Heart left ventricle (tissue), 16 donors: ENCODE results near the gene FA2H. TPM values are rescaled to one million over a fixed set of nuclear protein-coding genes. Genes with fewer than 3 reads are reported as not detected.

Source experiments
- ATAC-seq, 4 donors: fragments of 200-7000 bp; cut with Tn5 transposase; one replicate each; pipeline ENCODE4 v1.9.1; 2020 to 2022; ENCODE audit warnings: moderate library complexity in 4 of 4, mild to moderate bottlenecking in 3 of 4, moderate number of reproducible peaks in 1 of 4
- DNase-seq, 5 donors: peaks; one replicate each; pipeline ENCODE4 v3.0.0-alpha.2; 2020
- H3K27ac ChIP-seq, 12 donors: fragments of 200-600 bp; sonication (generic) in 4 of 12; one replicate each; pipeline versions ENCODE4 v1.5.0 to v1.8.0; 2016 to 2022; ENCODE audit warnings: mild to moderate bottlenecking in 2 of 12
- H3K27me3 ChIP-seq, 9 donors: fragments of 200-600 bp; sonication (generic) in 2 of 9; one replicate each; pipeline versions ENCODE4 v1.5.1 to v1.8.0; 2016 to 2022; ENCODE audit warnings: mild to moderate bottlenecking in 3 of 9
- H3K36me3 ChIP-seq, 9 donors: fragments of 200-600 bp; sonication (generic) in 2 of 9; one replicate each; pipeline versions ENCODE4 v1.5.0 to v1.8.0; 2018 to 2022; ENCODE audit warnings: mild to moderate bottlenecking in 2 of 9
- H3K4me1 ChIP-seq, 12 donors: fragments of 200-600 bp; sonication (generic) in 4 of 12; one replicate each; pipeline versions ENCODE4 v1.5.0 to v1.8.0; 2016 to 2022; ENCODE audit warnings: mild to moderate bottlenecking in 3 of 12
- H3K4me3 ChIP-seq, 12 donors: fragments of 200-600 bp; sonication (generic) in 4 of 12; one replicate each; pipeline versions ENCODE4 v1.5.0 to v1.8.0; 2017 to 2022; ENCODE audit warnings: mild to moderate bottlenecking in 9 of 12, moderate library complexity in 4 of 12
- H3K9me3 ChIP-seq, 12 donors: fragments of 200-600 bp; sonication (generic) in 4 of 12; one replicate each; pipeline versions ENCODE4 v1.5.0 to v1.8.0; 2016 to 2022; ENCODE audit warnings: mild to moderate bottlenecking in 1 of 12
- CTCF ChIP-seq, 12 donors: fragments of 200-600 bp; sonication (generic) in 4 of 12; IDR thresholded peaks; one replicate each; pipeline versions ENCODE4 v1.5.0 to v1.8.0; 2018 to 2022; ENCODE audit warnings: antibody characterized with exemption in 12 of 12, mild to moderate bottlenecking in 5 of 12
- POLR2A ChIP-seq, 2 donors: fragments of 450-650 bp; IDR thresholded peaks; one replicate each; pipeline ENCODE4 v1.6.1; 2017; ENCODE audit warnings: antibody characterized with exemption in 2 of 2, mild to moderate bottlenecking in 2 of 2, moderate library complexity in 2 of 2
- WGBS, 4 donors: extraction: QIAGEN DNeasy Blood & Tissue Kit in 2 of 4; methylation state at CpG; one replicate each; pipeline versions ENCODE4 v1.1.5 to v1.1.7; 2013 to 2018; 5-methylcytosine and 5-hydroxymethylcytosine counted together
- intact Hi-C, 10 donors: fragments of 100-400 bp; cut with DNase I; formaldehyde crosslinking; loops; one replicate each; pipeline versions ENCODE4 v1.11.1 to v1.14.2; 2022
- polyA plus RNA-seq, 2 donors: library from polyadenylated mRNA; stranded (reverse); fragments of 200-250 nt; gene quantifications; one replicate each; pipeline ENCODE4 v1.2.3, GENCODE V29; 2013
- total RNA-seq, 9 donors: library from RNA; depleted of rRNA in 2 of 9; stranded (reverse); fragments of >200 nt in 2 of 9; fragmentation: NEBNext Ultra II Directional in 3 of 9; extraction: Animal tissue kit (Norgen Biotek cat#: 25700) in 3 of 9; gene quantifications; one replicate each; pipeline versions ENCODE4 v1.1.0 to v1.2.4, GENCODE V29; 2016 to 2023
- donor health status: ischemic (EF 13 %, LVEDD 7.1; RV severe dilation, severe dysfunction).
- donor health status: healthy with polysubstance abuse.
- donor health status: DM: no; HTN: yes; CAD: no.
- donor health status: DM: no; HTN: no; CAD: no.
- donor health status: ischemic (EF 25% LVEDD 6.9; RV normal size, moderate dysfunction).
- donor health status: ischemic (EF 25% LVEDD 5.7; RV mildly dilated, moderate dysfunction).
- donor health status: healthy.
- donor health status: DM: yes; HTN: yes; CAD: no.
- donor health status: ischemic (EF 35%, LVEDD 5.7; RV mildly dilated, moderate dysfunction).
- donor health status: nonischemic (EF 11% LVEDD 7.7; RV severe dilation, severe dysfunction).
- donor health status: DM: yes; HTN: yes; CAD: no.
- donor health status: PGD.
- donor health status: ischemic (EF 29% LVEDD 5.4; RV normal size, mild dysfunction).
- donor health status: nonischemic (EF 23%, LVEDD 6.1; RV moderate dilation, normal function).

FA2H gene
- total and polyA plus RNA-seq, 11 donors: 0.04 to 1.9 (median 0.39) TPM; not detected in 7

GRCh38 chr16:74717367-74717766 lies 57.3 kb downstream of the FA2H start:
- Histone ChIP-seq H3K36me3 (no peaks in the 10 kb centered on the region), H3K4me3 (no peak overlapping the region), H3K9me3 (no peaks in the 10 kb centered on the region), H3K27ac (no peak overlapping the region), H3K27me3 (no peaks in the 10 kb centered on the region), H3K4me1 (no peaks in the 10 kb centered on the region)
- TF ChIP-seq POLR2A (IDR thresholded peaks at IDR 0.05) (no peak), CTCF (IDR thresholded peaks at IDR 0.05) (no peak)
- no peak for ATAC-seq
- intact Hi-C loops: loop anchor here in 2 of 10 donors (10.0 kb wide), 2 partner anchors 397 to 407 kb away; partner anchors contain the start of gene LDHD (in 1 of the 2)
- DNase-seq: no peak
- WGBS, 4 donors: 75 to 84% (median 79%) methylated on average over 7 of the region's 7 CpGs

GRCh38 chr16:74716355-74716754 lies 58.3 kb downstream of the FA2H start:
- no peak for ATAC-seq
- intact Hi-C loops: loop anchor here in 2 of 10 donors (10.0 kb wide), 2 partner anchors 398 to 408 kb away; partner anchors contain the start of gene LDHD (in 1 of the 2)
- no peaks in the 10 kb centered on the region for H3K9me3 ChIP-seq
- no peak for DNase-seq
- H3K4me1 ChIP-seq: no peaks in the 10 kb centered on the region
- no peak overlapping the region for H3K4me3 ChIP-seq
- WGBS, 4 donors: 83 to 91% (median 84%) methylated on average over 14 to 15 of the region's 15 CpGs
- no peak overlapping the region for H3K27ac ChIP-seq
- TF ChIP-seq POLR2A (IDR thresholded peaks at IDR 0.05): no peak
- TF ChIP-seq CTCF (IDR thresholded peaks at IDR 0.05): no peak
- no peaks in the 10 kb centered on the region for H3K27me3 ChIP-seq
- H3K36me3 ChIP-seq: no peaks in the 10 kb centered on the region

- WGBS, 4 donors: 86 to 89% (median 88%) methylated on average over 7 to 10 of the region's 10 CpGs
- Histone ChIP-seq H3K27ac (no peak overlapping the region), H3K27me3 (no peaks in the 10 kb centered on the region), H3K4me1 (peaks cover 0 to 5% (median 0%) of the 10 kb centered on the region in 12 donors), H3K4me3 (no peak overlapping the region), H3K36me3 (no peaks in the 10 kb centered on the region), H3K9me3 (no peaks in the 10 kb centered on the region)
- no peak for DNase-seq
- no peak for TF ChIP-seq POLR2A (IDR thresholded peaks at IDR 0.05)
- TF ChIP-seq CTCF (IDR thresholded peaks at IDR 0.05): no peak
- intact Hi-C loops: loop anchor here in 4 of 10 donors (5.0 to 10.0 kb wide), 4 partner anchors 98 to 411 kb away; partner anchors contain the start of gene LDHD (in 1 of the 4)
- ATAC-seq: no peak
These were observed 60.7 kb downstream of the FA2H start for GRCh38 chr16:74713876-74714275.

- 66 to 71% (median 69%) methylated on average over 9 to 10 of the region's 10 CpGs for WGBS, 4 donors
- TF ChIP-seq POLR2A (IDR thresholded peaks at IDR 0.05) (no peak), CTCF (IDR thresholded peaks at IDR 0.05) (no peak)
- H3K27me3 ChIP-seq: no peaks in the 10 kb centered on the region
- no peak overlapping the region for H3K4me3 ChIP-seq
- peaks cover 0 to 5% (median 0%) of the 10 kb centered on the region in 12 donors for H3K4me1 ChIP-seq
- DNase-seq: no peak
- intact Hi-C loops: loop anchor here in 4 of 10 donors (5.0 to 10.0 kb wide), 4 partner anchors 99 to 411 kb away; partner anchors contain the start of gene LDHD (in 1 of the 4)
- no peak for ATAC-seq
- H3K27ac ChIP-seq: no peak overlapping the region
- H3K9me3 ChIP-seq: no peaks in the 10 kb centered on the region
- H3K36me3 ChIP-seq: no peaks in the 10 kb centered on the region
These were observed 61.3 kb downstream of the FA2H start for GRCh38 chr16:74713325-74713724.
